Esophagus mucosa (tissue), 1 donor: Measurements from ENCODE around the gene RNF227. TPM values are rescaled to one million over a fixed set of nuclear protein-coding genes. Genes with fewer than 3 reads are reported as not detected.
A peak's percentile ranks its signal among the peaks of the same experiment; 100 is the strongest.

ENCODE experiments used
- ATAC-seq: fragments of 200-7000 bp; cut with Tn5 transposase; one replicate; pipeline ENCODE4 v1.9.1; 2020
- total RNA-seq: library from RNA; stranded (reverse); gene quantifications from one replicate; pipeline ENCODE4 v1.2.4, GENCODE V29; 2023
- donor health status: DM: yes; HTN: yes; CAD: no.

Gene RNF227
- total RNA-seq, 1 donor from 2014 or later: 2.4 TPM

GRCh38 chr17:7929158-7930023 is 13.3 kb upstream of the RNF227 start, which contains the start of gene KCNAB3:
Gene KCNAB3, minus strand, starts transcription at chr17:7929856. Its CDS starts 421 bp downstream, at chr17:7929435.
- peak; percentile 37 for ATAC-seq

GRCh38 chr17:7927596-7927995 is 11.5 kb upstream of the RNF227 start:
- no peak for ATAC-seq

GRCh38 chr17:7922845-7923628 is 6.9 kb upstream of the RNF227 start:
- peak; percentile 78 for ATAC-seq

GRCh38 chr17:7922269-7922844 is 6.3 kb upstream of the RNF227 start:
- ATAC-seq: no peak

- peak; percentile 13 for ATAC-seq
These were observed 719 bp upstream of the RNF227 start for GRCh38 chr17:7916808-7917207.

GRCh38 chr17:7916385-7916682 is 245 bp upstream of the RNF227 start:
- no peak for ATAC-seq

GRCh38 chr17:7915179-7915610 is 894 bp downstream of the RNF227 start:
- no peak for ATAC-seq

- peak; percentile 26 for ATAC-seq
These were observed 3.1 kb downstream of the RNF227 start for GRCh38 chr17:7912927-7913524.

- no peak for ATAC-seq
These were observed 5.0 kb downstream of the RNF227 start for GRCh38 chr17:7911116-7911515.

GRCh38 chr17:7910711-7911110 is 5.4 kb downstream of the RNF227 start:
- no peak for ATAC-seq

GRCh38 chr17:7910281-7910680 is 5.8 kb downstream of the RNF227 start:
- no peak for ATAC-seq

- ATAC-seq: no peak
These were observed 7.0 kb downstream of the RNF227 start for GRCh38 chr17:7909089-7909488.

- peak; percentile 49 for ATAC-seq
These were observed 12.7 kb downstream of the RNF227 start for GRCh38 chr17:7903154-7904103.

- peak; percentile 56 for ATAC-seq
These were observed 18.3 kb downstream of the RNF227 start for GRCh38 chr17:7897773-7898172.

GRCh38 chr17:7897090-7897489 is 19.0 kb downstream of the RNF227 start:
- ATAC-seq: no peak

- ATAC-seq: no peak
These were observed 21.2 kb downstream of the RNF227 start for GRCh38 chr17:7894866-7895265.

- ATAC-seq: no peak
These were observed 21.9 kb downstream of the RNF227 start for GRCh38 chr17:7894226-7894625.

- no peak for ATAC-seq
These were observed 22.8 kb downstream of the RNF227 start for GRCh38 chr17:7893187-7893880.

- peak; percentile 57 for ATAC-seq
These were observed 26.7 kb downstream of the RNF227 start for GRCh38 chr17:7889166-7889955.
